Progenitor cell of endocrine pancreas (in vitro differentiated cells): ENCODE measurements around the gene RASGRP1. TPM values are rescaled to one million over a fixed set of nuclear protein-coding genes. Genes with fewer than 3 reads are reported as not detected.

Source experiments
- DNase-seq: peaks from one replicate; pipeline ENCODE4 v3.0.0; 2021; ENCODE audit warnings: low spot score; ENCODE audit not compliant: unreplicated experiment
- H3K27ac Mint-ChIP-seq: 2 replicates; pipeline ENCODE4 v1.8.0; 2021; ENCODE audit warnings: mild to moderate bottlenecking, moderate library complexity, mixed read lengths
- H3K27me3 Mint-ChIP-seq: 2 replicates; pipeline ENCODE4 v1.8.0; 2021; ENCODE audit warnings: mixed read lengths
- H3K36me3 Mint-ChIP-seq: 2 replicates; pipeline ENCODE4 v1.8.0; 2022; ENCODE audit warnings: mixed read lengths; ENCODE audit not compliant: insufficient read depth
- H3K4me1 Mint-ChIP-seq: 2 replicates; pipeline ENCODE4 v1.8.0; 2021; ENCODE audit warnings: low read depth, mixed read lengths
- H3K4me3 Mint-ChIP-seq: 2 replicates; pipeline ENCODE4 v1.8.0; 2021; ENCODE audit warnings: low read depth, mild to moderate bottlenecking, moderate library complexity, mixed read lengths
- H3K9me3 Mint-ChIP-seq: 2 replicates; pipeline ENCODE4 v1.8.0; 2021; ENCODE audit warnings: low read depth, mixed read lengths
- CTCF ChIP-seq: fragments of 200-600 bp; sonication (generic); IDR thresholded peaks from one replicate; pipeline ENCODE4 v1.5.0; 2021; ENCODE audit warnings: antibody characterized with exemption, mild to moderate bottlenecking; ENCODE audit not compliant: unreplicated experiment
- total RNA-seq: library from RNA; stranded (reverse); gene quantifications from 2 replicates; pipeline ENCODE4 v1.2.1, GENCODE V29; 2021

Gene RASGRP1
- total RNA-seq, 1 donor from 2014 or later: 1.5 TPM

- Mint-ChIP-seq H3K36me3 (no peaks in the 10 kb centered on the region), H3K4me1 (no peaks in the 10 kb centered on the region), H3K27me3 (peaks cover 51% of the 10 kb centered on the region), H3K27ac (no peak overlapping the region), H3K4me3 (no peak overlapping the region), H3K9me3 (no peaks in the 10 kb centered on the region)
- no peak for DNase-seq
- no peak for TF ChIP-seq CTCF
Measured at GRCh38 chr15:38600236-38600635, 35.6 kb upstream of the RASGRP1 start.

DNA sequence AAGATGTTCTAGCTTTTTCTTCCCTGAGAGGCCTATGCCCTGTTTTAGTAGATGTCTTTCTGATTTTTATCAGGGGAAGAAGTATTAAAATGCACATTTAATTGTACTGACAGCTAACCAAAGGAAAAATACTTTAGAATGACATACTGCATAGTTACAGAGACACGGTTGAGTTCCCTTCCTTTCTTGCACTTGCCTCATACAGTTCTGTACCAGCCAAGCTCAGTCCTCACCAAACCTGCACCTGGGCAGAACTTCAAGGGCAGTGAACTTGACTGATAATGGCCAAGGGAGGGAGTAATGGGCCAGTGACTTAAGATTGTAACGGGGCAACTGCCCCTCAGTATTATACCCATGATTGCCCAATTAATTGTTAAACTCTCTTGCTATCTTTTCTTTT, 34.1 kb upstream of the RASGRP1 start:
- Mint-ChIP-seq H3K27ac (no peak overlapping the region), H3K4me1 (no peaks in the 10 kb centered on the region)

GRCh38 chr15:38597219-38597800, 32.7 kb upstream of the RASGRP1 start:
- Mint-ChIP-seq H3K4me1 (peaks cover 3% of the 10 kb centered on the region), H3K9me3 (no peaks in the 10 kb centered on the region), H3K27me3 (peaks cover 59% of the 10 kb centered on the region), H3K4me3 (no peak overlapping the region), H3K36me3 (no peaks in the 10 kb centered on the region), H3K27ac (no peak overlapping the region)
- no peak for TF ChIP-seq CTCF
- no peak for DNase-seq

More for the DNA sequence above, 34.1 kb upstream of the RASGRP1 start:
- H3K27me3 Mint-ChIP-seq: peaks cover 52% of the 10 kb centered on the region
- TF ChIP-seq CTCF: no peak
- no peak overlapping the region for H3K4me3 Mint-ChIP-seq
- no peaks in the 10 kb centered on the region for H3K9me3 Mint-ChIP-seq
- no peak for DNase-seq
- no peaks in the 10 kb centered on the region for H3K36me3 Mint-ChIP-seq

DNA sequence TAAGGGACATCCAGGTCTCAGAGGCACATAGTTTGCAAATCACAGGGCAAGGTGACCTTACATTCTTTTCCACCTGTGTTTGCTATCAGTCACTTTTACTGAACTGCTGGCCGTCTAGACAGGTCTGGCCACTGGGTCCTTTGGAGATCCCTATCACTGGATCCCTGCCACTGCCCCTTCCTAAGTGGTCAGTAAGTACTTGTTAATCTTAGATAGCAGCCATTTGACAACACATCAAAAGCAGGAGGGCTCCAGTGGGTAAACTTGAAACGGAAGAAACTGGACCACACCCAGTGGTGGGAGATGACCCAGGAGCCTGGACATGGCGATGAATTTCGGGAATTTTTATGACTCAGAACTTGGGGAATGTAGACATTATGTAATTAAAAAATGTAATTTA, 28.9 kb upstream of the RASGRP1 start:
- no peak for DNase-seq
- no peak overlapping the region for H3K4me3 Mint-ChIP-seq
- H3K27me3 Mint-ChIP-seq: peaks cover 67% of the 10 kb centered on the region
- H3K36me3 Mint-ChIP-seq: no peaks in the 10 kb centered on the region
- no peak for TF ChIP-seq CTCF
- peaks cover 6% of the 10 kb centered on the region for H3K9me3 Mint-ChIP-seq
- H3K4me1 Mint-ChIP-seq: peaks cover 16% of the 10 kb centered on the region
- no peak overlapping the region for H3K27ac Mint-ChIP-seq

DNA sequence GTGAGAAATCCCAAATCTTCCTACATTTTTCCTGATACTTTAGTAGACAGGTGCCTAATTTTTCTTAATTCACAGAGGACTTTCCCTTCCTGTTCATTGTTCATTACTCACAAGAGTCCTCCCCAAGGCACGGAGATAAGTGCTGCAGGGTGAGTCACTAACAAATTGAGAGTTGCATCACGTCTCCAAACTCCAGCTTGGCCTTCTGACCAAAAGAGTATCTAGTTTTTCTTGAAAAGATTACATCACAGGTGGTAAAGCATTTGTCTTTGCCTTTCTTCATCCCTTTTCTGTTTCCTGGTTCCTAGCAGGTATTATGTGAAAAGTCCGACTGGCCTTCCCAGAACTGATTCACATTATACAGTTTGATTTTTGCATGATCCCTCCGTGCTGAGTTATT, 24.9 kb upstream of the RASGRP1 start:
- no peaks in the 10 kb centered on the region for H3K36me3 Mint-ChIP-seq
- TF ChIP-seq CTCF: no peak
- H3K27ac Mint-ChIP-seq: no peak overlapping the region
- peaks cover 63% of the 10 kb centered on the region for H3K27me3 Mint-ChIP-seq
- H3K4me1 Mint-ChIP-seq: peaks cover 16% of the 10 kb centered on the region
- no peak for DNase-seq
- peaks cover 10% of the 10 kb centered on the region for H3K9me3 Mint-ChIP-seq
- no peak overlapping the region for H3K4me3 Mint-ChIP-seq
